Measurements from ENCODE around the gene ACADSB. TPM values are rescaled to one million over a fixed set of nuclear protein-coding genes. Genes with fewer than 3 reads are reported as not detected.

Gene ACADSB
- 10 to 100 TPM; 18.7 to 27.6 (median 24.4) TPM for polyA plus RNA-seq (ENCODE audit: insufficient read length in 3 of 3)
- long read RNA-seq, donor 1, full-length matches to known transcripts = 3 of 3 reads
- long read RNA-seq, donor 1, partial matches to known transcripts = 0 of 3 reads
- long read RNA-seq, donor 1, other reads (novel, unspliced or antisense) = 0 of 3 reads
- long read RNA-seq, donor 2, full-length matches to known transcripts = 6 of 6 reads
- long read RNA-seq, donor 2, partial matches to known transcripts = 0 of 6 reads
- long read RNA-seq, donor 2, other reads (novel, unspliced or antisense) = 0 of 6 reads
- long read RNA-seq, donor 3, full-length matches to known transcripts = 8 of 8 reads
- long read RNA-seq, donor 3, partial matches to known transcripts = 0 of 8 reads
- long read RNA-seq, donor 3, other reads (novel, unspliced or antisense) = 0 of 8 reads
- long read RNA-seq, donor 4, full-length matches to known transcripts = 3 of 3 reads
- long read RNA-seq, donor 4, partial matches to known transcripts = 0 of 3 reads
- long read RNA-seq, donor 4, other reads (novel, unspliced or antisense) = 0 of 3 reads
- long read RNA-seq, donor 5 = 0 reads
- long read RNA-seq, donor 6, full-length matches to known transcripts = 7 of 7 reads
- long read RNA-seq, donor 6, partial matches to known transcripts = 0 of 7 reads
- long read RNA-seq, donor 6, other reads (novel, unspliced or antisense) = 0 of 7 reads
- long read RNA-seq, donor 7, full-length matches to known transcripts = 1 of 1 reads
- long read RNA-seq, donor 7, partial matches to known transcripts = 0 of 1 reads
- long read RNA-seq, donor 7, other reads (novel, unspliced or antisense) = 0 of 1 reads
- long read RNA-seq, donor 8, full-length matches to known transcripts = 7 of 7 reads
- long read RNA-seq, donor 8, partial matches to known transcripts = 0 of 7 reads
- long read RNA-seq, donor 8, other reads (novel, unspliced or antisense) = 0 of 7 reads
- long read RNA-seq, donor 9 = 0 reads
- long read RNA-seq, donor 10, full-length matches to known transcripts = 5 of 5 reads
- long read RNA-seq, donor 10, partial matches to known transcripts = 0 of 5 reads
- long read RNA-seq, donor 10, other reads (novel, unspliced or antisense) = 0 of 5 reads
- long read RNA-seq, donor 11, full-length matches to known transcripts = 2 of 2 reads
- long read RNA-seq, donor 11, partial matches to known transcripts = 0 of 2 reads
- long read RNA-seq, donor 11, other reads (novel, unspliced or antisense) = 0 of 2 reads
- long read RNA-seq, donor 12, full-length matches to known transcripts = 2 of 2 reads
- long read RNA-seq, donor 12, partial matches to known transcripts = 0 of 2 reads
- long read RNA-seq, donor 12, other reads (novel, unspliced or antisense) = 0 of 2 reads
- long read RNA-seq, donor 13 = 0 reads
- long read RNA-seq, donor 14, full-length matches to known transcripts = 2 of 2 reads
- long read RNA-seq, donor 14, partial matches to known transcripts = 0 of 2 reads
- long read RNA-seq, donor 14, other reads (novel, unspliced or antisense) = 0 of 2 reads
- long read RNA-seq, donor 15, full-length matches to known transcripts = 2 of 2 reads
- long read RNA-seq, donor 15, partial matches to known transcripts = 0 of 2 reads
- long read RNA-seq, donor 15, other reads (novel, unspliced or antisense) = 0 of 2 reads
- long read RNA-seq, donor 16, full-length matches to known transcripts = 11 of 11 reads
- long read RNA-seq, donor 16, partial matches to known transcripts = 0 of 11 reads
- long read RNA-seq, donor 16, other reads (novel, unspliced or antisense) = 0 of 11 reads

DNA sequence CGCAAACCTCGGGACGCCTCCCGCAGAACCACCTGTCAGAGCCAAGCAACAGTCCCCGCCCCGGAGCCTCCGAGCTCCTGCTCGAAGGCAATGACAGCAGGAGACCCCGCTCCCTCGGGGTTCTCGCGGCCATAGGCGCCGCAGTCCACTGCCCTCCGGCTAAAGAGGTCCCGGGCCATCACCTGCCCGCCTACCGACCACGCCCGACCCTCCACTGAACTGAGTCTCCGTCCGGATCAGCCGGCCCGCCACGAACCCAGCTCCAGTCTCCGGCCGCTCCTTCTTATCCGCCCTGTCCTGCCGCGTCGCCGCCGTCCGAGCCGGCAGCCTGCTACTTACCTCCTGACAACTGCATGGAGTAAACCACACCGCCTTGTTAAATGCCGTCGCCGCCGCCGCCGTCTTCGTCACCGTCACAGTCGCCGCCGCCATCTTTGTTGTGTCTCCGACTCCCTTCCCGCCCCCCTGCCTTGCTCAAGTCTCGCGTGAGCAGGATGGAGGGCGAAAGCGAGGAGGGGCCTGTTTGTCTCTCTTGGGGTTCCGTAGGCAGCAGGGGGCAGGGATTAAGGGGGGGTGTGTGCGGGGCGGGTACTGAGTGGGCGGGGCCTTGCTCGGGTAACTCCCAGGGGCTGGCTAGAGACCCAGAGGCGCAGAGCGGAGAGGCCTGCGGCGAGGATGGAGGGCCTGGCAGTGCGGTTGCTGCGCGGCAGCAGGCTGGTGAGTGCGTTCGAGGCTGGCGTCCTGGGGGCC is at the start of gene ACADSB, which contains the start of gene IKZF5:
Gene ACADSB (plus strand): TSS at position 652 of the 750 bp plus-strand sequence. CDS start 24 bp downstream, at position 676.
Gene IKZF5 (minus strand): TSS at position 441 of the 750 bp plus-strand sequence. CDS start 10,170 bp downstream, outside the sequence.
- peak; percentile 89 to 98 (median 95) for DNase-seq (ENCODE audit: extremely low read depth in 1 of 11, low read depth in 9 of 11, low spot score in 4 of 11)

GRCh38 chr10:122962405-122962804 is 46.4 kb upstream of the ACADSB start:
- no peak for DNase-seq (ENCODE audit: extremely low read depth in 1 of 11, low read depth in 9 of 11, low spot score in 4 of 11)

DNA sequence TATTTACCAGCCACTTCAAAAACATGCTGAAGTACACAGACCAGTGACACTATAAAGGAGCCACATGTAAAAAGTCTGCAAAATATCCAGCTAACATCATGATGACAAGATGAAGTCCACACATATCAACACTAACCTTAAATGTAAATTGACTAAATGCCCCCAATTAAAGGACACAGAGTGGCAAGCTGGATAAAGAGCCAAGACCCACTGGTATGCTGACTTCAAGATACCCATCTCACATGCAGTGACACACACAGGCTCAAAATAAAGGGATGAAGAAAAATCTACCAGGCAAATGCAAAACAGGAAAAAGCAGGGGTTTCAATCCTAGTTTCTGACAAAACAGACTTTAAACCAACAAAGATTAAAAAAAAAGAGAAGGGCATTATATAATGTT is 41.9 kb upstream of the ACADSB start:
- DNase-seq (ENCODE audit: extremely low read depth in 1 of 11, low read depth in 9 of 11, low spot score in 4 of 11) = no peak

DNA sequence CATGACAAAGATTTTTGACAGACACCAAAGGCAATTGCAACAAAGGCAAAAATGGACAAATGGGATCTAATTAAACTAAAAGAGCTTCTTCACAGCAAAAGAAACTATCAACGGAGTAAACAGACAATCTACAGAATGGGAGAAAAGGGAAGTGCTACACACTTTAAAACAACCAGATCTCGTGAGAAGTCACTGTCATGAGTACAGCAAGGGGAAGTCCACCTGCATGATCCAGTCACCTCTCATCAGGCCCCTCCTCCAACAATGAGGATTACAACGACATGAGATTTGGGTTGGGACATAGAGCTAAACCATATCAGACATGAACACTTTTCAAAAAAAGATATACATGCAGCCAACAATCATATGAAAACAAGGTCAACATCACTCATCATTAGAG is 40.1 kb upstream of the ACADSB start:
- DNase-seq (ENCODE audit: extremely low read depth in 1 of 11, low read depth in 9 of 11, low spot score in 4 of 11) = no peak

DNA sequence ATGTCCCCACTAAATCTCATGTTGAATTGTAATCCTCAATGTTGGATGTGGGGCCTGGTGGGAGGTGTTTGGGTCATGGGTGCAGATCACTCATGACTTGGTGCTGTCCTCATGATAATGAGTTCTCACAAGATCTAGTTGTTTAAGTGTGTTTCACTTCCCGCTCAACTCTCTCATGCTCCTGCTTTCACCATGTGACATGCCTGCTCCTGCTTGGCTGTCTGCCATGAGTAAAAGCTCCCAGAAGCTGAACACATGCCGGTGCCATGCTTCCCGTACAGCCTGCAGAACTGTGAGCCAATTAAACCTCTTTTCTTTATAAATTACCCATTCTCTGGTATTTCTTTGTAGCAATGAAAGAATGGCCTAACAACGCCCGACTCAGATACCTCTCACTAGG is 34.8 kb upstream of the ACADSB start:
- no peak for DNase-seq (ENCODE audit: extremely low read depth in 1 of 11, low read depth in 9 of 11, low spot score in 4 of 11)

DNA sequence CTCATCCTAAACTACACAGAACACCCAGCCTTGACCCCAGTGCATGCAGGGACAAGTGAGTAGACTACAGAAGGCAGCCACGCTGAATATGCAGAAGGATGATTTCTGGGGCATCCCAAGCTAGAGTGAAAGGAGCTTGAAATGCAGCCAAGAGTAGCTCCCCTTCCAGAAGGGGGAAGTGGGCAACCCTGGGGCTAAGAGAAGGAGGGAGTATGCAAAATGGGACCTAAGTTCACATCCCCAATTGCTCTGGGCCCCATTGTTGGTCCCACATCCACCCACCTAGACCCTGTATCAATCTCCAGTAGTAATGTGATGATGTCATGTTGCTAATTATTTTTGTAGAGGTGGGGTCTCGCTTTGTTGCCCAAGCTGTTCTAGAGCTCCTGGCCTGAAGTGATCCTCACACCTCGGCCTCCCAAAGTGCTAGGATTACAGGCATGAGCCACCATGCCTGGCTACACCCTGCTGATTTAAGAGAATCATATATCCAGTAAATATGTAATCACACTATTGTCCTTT is 34.2 kb upstream of the ACADSB start:
- no peak for DNase-seq (ENCODE audit: extremely low read depth in 1 of 11, low read depth in 9 of 11, low spot score in 4 of 11)

- peak; percentile 81 to 92 (median 90) for DNase-seq (ENCODE audit: extremely low read depth in 1 of 11, low read depth in 9 of 11, low spot score in 4 of 11)
Observed at GRCh38 chr10:122980209-122981065, 28.4 kb upstream of the ACADSB start, which contains the start of gene PSTK. Gene PSTK (plus strand): TSS chr10:122980401. CDS start chr10:122980480, 79 bp downstream.

GRCh38 chr10:122981066-122981464 is 27.7 kb upstream of the ACADSB start:
- peak in 4 of 11 donors; percentile 17 to 29 (median 22) for DNase-seq (ENCODE audit: extremely low read depth in 1 of 11, low read depth in 9 of 11, low spot score in 4 of 11)

DNA sequence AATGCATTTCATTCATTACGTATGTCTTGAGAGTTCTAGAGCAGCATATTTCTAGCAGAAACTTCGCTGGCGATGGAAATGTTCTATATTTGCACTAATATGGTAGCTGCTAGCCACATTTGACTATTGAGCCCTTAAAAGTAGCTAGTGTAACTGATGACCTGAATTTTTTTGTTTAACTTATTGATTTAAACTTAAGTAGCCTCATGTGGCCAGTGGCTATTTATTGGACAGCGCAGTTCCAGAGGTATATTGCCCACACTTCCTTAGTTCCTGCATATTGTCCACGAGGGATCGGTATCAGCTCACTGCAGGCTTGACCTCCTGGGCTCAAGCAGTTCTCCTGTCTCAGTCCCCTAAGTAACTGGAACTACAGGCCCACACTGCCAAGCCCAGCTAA is 24.9 kb upstream of the ACADSB start:
- DNase-seq (ENCODE audit: extremely low read depth in 1 of 11, low read depth in 9 of 11, low spot score in 4 of 11) = no peak

GRCh38 chr10:122984708-122985107 is 24.1 kb upstream of the ACADSB start:
- DNase-seq (ENCODE audit: extremely low read depth in 1 of 11, low read depth in 9 of 11, low spot score in 4 of 11) = no peak

GRCh38 chr10:122986335-122986734 is 22.5 kb upstream of the ACADSB start:
- no peak for DNase-seq (ENCODE audit: extremely low read depth in 1 of 11, low read depth in 9 of 11, low spot score in 4 of 11)

DNA sequence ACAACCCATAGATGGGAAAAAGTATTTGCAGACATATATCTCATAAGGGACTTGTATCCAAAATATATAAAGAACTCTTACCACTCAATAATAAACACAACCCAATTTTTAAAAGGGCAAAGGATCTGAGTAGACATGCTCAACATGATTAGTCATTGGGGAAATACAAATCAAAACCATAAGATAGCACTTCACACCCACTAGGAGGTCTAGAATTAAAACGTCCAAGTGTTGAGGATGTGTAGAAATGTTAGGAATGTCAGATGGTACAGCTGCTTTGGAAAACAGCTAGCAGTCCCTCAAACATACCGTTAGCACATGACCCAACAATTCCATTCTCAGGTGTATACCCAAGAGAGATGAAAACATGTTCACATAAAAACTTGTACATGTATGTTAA is 20.3 kb upstream of the ACADSB start:
- no peak for DNase-seq (ENCODE audit: extremely low read depth in 1 of 11, low read depth in 9 of 11, low spot score in 4 of 11)

DNA sequence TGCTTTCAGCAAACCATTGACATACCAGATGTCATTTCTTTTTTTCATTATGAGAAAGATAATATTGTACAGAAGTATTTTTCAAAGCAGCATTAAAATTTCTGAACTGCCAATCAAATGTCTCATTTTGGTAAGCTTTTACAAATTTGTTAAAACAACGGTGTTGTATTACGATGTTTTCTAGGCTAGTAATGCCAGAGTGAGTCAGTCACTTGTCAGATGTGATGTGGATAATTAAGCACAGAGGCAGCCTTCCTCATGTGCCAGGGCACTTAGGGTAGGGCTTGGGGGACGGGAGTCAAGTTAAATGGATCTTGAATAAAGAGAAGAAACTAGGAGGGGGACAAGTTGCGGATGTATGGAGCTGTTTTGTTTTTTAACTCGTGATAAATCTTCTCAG is 18.5 kb upstream of the ACADSB start:
- no peak for DNase-seq (ENCODE audit: extremely low read depth in 1 of 11, low read depth in 9 of 11, low spot score in 4 of 11)

DNA sequence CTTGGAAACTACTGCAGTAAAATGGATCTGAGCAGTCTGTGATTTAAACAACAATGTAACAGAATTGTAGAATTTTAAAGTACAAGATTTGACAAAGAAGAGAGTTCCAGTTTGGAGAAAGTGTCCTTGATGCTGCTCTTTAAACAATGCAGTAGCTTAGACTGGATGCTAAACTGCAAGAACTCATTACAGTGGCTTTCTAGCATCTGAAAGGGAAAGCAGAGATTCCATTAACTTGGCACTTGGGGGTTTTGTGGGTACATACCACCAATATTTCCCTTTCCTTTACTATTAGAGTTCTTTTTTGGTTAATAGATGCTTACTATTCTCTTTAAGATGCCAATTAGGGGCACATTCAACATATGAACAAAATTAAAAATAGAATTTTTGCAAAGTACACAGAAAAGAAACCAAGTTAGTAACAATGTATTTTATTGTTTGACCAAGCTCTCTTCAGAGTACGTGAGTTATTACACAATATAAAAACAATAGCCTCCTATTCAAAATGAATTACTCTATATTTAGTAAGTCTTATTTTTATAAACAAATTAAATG is 16.7 kb upstream of the ACADSB start:
- DNase-seq (ENCODE audit: extremely low read depth in 1 of 11, low read depth in 9 of 11, low spot score in 4 of 11) = no peak

DNA sequence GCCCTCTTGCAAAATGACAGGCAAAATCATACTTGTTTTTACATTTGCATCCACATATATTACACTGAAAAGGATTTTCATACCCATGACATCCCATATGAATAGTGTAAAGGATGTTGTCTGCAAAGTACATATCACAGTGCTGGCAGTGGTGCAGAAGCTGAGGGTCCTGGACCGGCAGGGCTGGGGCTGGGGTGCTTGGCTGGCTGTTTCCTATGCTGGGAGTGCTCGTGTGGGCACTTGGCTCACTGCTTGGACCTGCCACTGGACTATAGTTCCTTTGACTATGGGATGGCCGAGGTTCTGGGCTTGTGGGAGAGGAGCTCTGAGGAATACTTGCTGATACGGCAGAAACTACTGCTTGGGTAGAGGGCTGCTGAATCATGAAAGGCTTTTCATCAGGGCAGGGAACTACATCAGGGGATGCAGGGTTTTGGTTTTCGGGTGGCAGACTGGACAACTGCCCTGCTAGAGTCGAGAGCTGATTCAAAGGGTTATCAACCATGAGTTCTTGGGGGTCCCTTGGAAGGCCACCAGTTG is 14.9 kb upstream of the ACADSB start:
- DNase-seq (ENCODE audit: extremely low read depth in 1 of 11, low read depth in 9 of 11, low spot score in 4 of 11) = no peak

- DNase-seq (ENCODE audit: extremely low read depth in 1 of 11, low read depth in 9 of 11, low spot score in 4 of 11) = no peak
Observed at GRCh38 chr10:122995936-122996335, 12.9 kb upstream of the ACADSB start.
